HepG2 (cell line): ENCODE data around the gene CAPN9. TPM values are rescaled to one million over a fixed set of nuclear protein-coding genes. Genes with fewer than 3 reads are reported as not detected.

Source experiments
- DMAP1 ChIP-seq: IDR thresholded peaks from 2 replicates; pipeline ENCODE4 v1.6.1; 2016
- HMGXB3 ChIP-seq: sonication (generic); formaldehyde crosslinking; IDR thresholded peaks from 2 replicates; pipeline ENCODE4 v1.4.0; 2020; ENCODE audit warnings: missing genetic modification reagents, borderline replicate concordance
- HNF4G ChIP-seq, 2 experiments: sonication (generic) in 1 of 2; formaldehyde crosslinking in 1 of 2; IDR thresholded peaks; 2 replicates each; pipeline versions ENCODE4 v1.4.0 to v1.6.1; 2011 to 2020; ENCODE audit warnings: borderline replicate concordance in 2 of 2, low read depth in 2 of 2, mild to moderate bottlenecking in 2 of 2, low read length in 1 of 2, missing genetic modification reagents in 1 of 2, moderate library complexity in 1 of 2
- JARID2 ChIP-seq: sonication (generic); formaldehyde crosslinking; IDR thresholded peaks from 2 replicates; pipeline ENCODE4 v1.8.1; 2023; ENCODE audit warnings: missing genetic modification reagents, inconsistent platforms; ENCODE audit not compliant: insufficient replicate concordance
- MEF2D ChIP-seq: sonication (generic); formaldehyde crosslinking; IDR thresholded peaks from 2 replicates; pipeline ENCODE4 v1.5.1; 2020; ENCODE audit warnings: mild to moderate bottlenecking, missing genetic modification reagents
- MLLT10 ChIP-seq: sonication (generic); formaldehyde crosslinking; IDR thresholded peaks from 2 replicates; pipeline ENCODE4 v1.4.0; 2020; ENCODE audit warnings: missing genetic modification reagents
- NFKB2 ChIP-seq: sonication (generic); formaldehyde crosslinking; IDR thresholded peaks from 2 replicates; pipeline ENCODE4 v1.4.0; 2020; ENCODE audit warnings: missing genetic modification reagents, borderline replicate concordance
- RAD51 ChIP-seq: fragments of 450-650 bp; IDR thresholded peaks from 2 replicates; pipeline ENCODE4 v1.6.1; 2016; ENCODE audit warnings: borderline replicate concordance
- RBM22 ChIP-seq: fragments of 200-400 bp; formaldehyde crosslinking; optimal IDR thresholded peaks from 2 replicates; pipeline ENCODE3; 2017; ENCODE audit warnings: mild to moderate bottlenecking, low read length, moderate library complexity
- SAP130 ChIP-seq: IDR thresholded peaks from 2 replicates; pipeline ENCODE4 v1.6.1; 2016; ENCODE audit warnings: low read depth
- SSRP1 ChIP-seq: IDR thresholded peaks from 2 replicates; pipeline ENCODE4 v1.6.1; 2016; ENCODE audit warnings: control low read depth
- TEAD2 ChIP-seq: sonication (generic); formaldehyde crosslinking; IDR thresholded peaks from 2 replicates; pipeline ENCODE4 v1.9.0; 2021; ENCODE audit warnings: missing genetic modification reagents
- TMF1 ChIP-seq: sonication (generic); formaldehyde crosslinking; IDR thresholded peaks from 2 replicates; pipeline ENCODE4 v1.8.1; 2022; ENCODE audit warnings: low read depth, missing genetic modification reagents
- YY1 ChIP-seq: IDR thresholded peaks from 2 replicates; pipeline ENCODE4 v1.6.1; 2011; ENCODE audit warnings: low read length, low read depth, moderate library complexity, mild to moderate bottlenecking; ENCODE audit not compliant: insufficient read depth, insufficient replicate concordance
- ZNF326 ChIP-seq: sonication (generic); formaldehyde crosslinking; IDR thresholded peaks from 2 replicates; pipeline ENCODE4 v1.4.0; 2020; ENCODE audit warnings: missing genetic modification reagents, borderline replicate concordance
- ZNF333 ChIP-seq: sonication (generic); formaldehyde crosslinking; IDR thresholded peaks from 2 replicates; pipeline ENCODE4 v1.4.0; 2020; ENCODE audit warnings: mild to moderate bottlenecking, missing genetic modification reagents, borderline replicate concordance
- ZNF556 ChIP-seq: sonication (generic); formaldehyde crosslinking; IDR thresholded peaks from 2 replicates; pipeline ENCODE4 v1.4.0; 2020; ENCODE audit warnings: mild to moderate bottlenecking, missing genetic modification reagents, borderline replicate concordance
- ZNF558 ChIP-seq: sonication (generic); formaldehyde crosslinking; IDR thresholded peaks from 2 replicates; pipeline ENCODE4 v1.9.0; 2022; ENCODE audit warnings: mild to moderate bottlenecking, missing genetic modification reagents, borderline replicate concordance
- ZNF577 ChIP-seq: sonication (generic); formaldehyde crosslinking; IDR thresholded peaks from 2 replicates; pipeline ENCODE4 v1.4.0; 2020; ENCODE audit warnings: mild to moderate bottlenecking, low read depth, missing genetic modification reagents, borderline replicate concordance
- polyA plus RNA-seq, 8 experiments: library from polyadenylated mRNA; depleted of rRNA in 3 of 8; stranded (reverse) in 7 of 8; unstranded in 1 of 8; fragments of >200 nt; fragmentation: Illumina TruSeq in 4 of 8; extraction: Trizol in 4 of 8; gene quantifications; 2 replicates each; pipeline versions ENCODE4 v1.2.1 to v1.2.3, GENCODE V29; 2011 to 2016; ENCODE audit warnings: low read depth in 4 of 8, missing spikeins in 1 of 8, mixed read lengths in 1 of 8; ENCODE audit not compliant: insufficient read depth in 1 of 8
- total RNA-seq, 5 experiments: library from RNA; depleted of rRNA; stranded (reverse); fragments of >200 nt; fragmentation: Illumina TruSeq; extraction: Trizol; gene quantifications; 2 replicates each; pipeline ENCODE4 v1.2.3, GENCODE V29; 2016; ENCODE audit warnings: low read depth in 1 of 5
- TF ChIP-seq, protein P1 (sequence below): sonication (generic); formaldehyde crosslinking; conservative IDR thresholded peaks from 2 replicates; pipeline ENCODE4 v1.4.0; 2020; ENCODE audit warnings: missing genetic modification reagents
- TF ChIP-seq, protein P2 (sequence below): sonication (generic); formaldehyde crosslinking; IDR thresholded peaks from 2 replicates; pipeline ENCODE4 v1.4.0; 2020; ENCODE audit warnings: missing genetic modification reagents, borderline replicate concordance
- TF ChIP-seq, protein P3 (sequence below): IDR thresholded peaks from 2 replicates; pipeline ENCODE4 v1.6.1; 2016; ENCODE audit warnings: low read depth, borderline replicate concordance

The CAPN9 gene
- total and polyA plus RNA-seq, 2 of the 13 experiments (the other 11 are each of a cell fraction or from before 2014, with no cell fraction given) = 0.04 to 0.31 TPM

GRCh38 chr1:230713915-230714764 is 33.0 kb upstream of the CAPN9 start, which contains the start of gene AGT (continued):
- TF ChIP-seq DMAP1 (CRISPR knock-in tag) (peak; percentile 78), RBM22 (peak; percentile 64), TEAD2 (no peak), HNF4G (IDR thresholded peaks at IDR 0.05; ENCODE audit: borderline replicate concordance, low read depth, low read length) (peak; percentile 97), HNF4G (CRISPR knock-in tag; IDR thresholded peaks at IDR 0.05; ENCODE audit: borderline replicate concordance, low read depth) (peak; percentile 99), SAP130 (peak; percentile 97), JARID2 (CRISPR knock-in tag) (no peak), HMGXB3 (CRISPR knock-in tag) (peak; percentile 81), YY1 (peak; percentile 42), ZNF577 (CRISPR knock-in tag) (0 out of 2 replicates have a peak, but pooled peaks have one; percentile 60), ZNF558 (CRISPR knock-in tag) (peak; percentile 92; the same call in 1 of the 2 replicates), SSRP1 (no peak), NFKB2 (CRISPR knock-in tag) (peak; percentile 65; the same call in 1 of the 2 replicates), ZNF326 (CRISPR knock-in tag) (no peak), TMF1 (CRISPR knock-in tag) (peak; percentile 63), MLLT10 (CRISPR knock-in tag) (no peak; the same call in 1 of the 2 replicates), ZNF333 (peak; percentile 65; the same call in 1 of the 2 replicates), RAD51 (no peak), MEF2D (CRISPR knock-in tag) (peak; percentile 95), ZNF556 (CRISPR knock-in tag) (peak; percentile 96; the same call in 1 of the 2 replicates)
- TF ChIP-seq, protein P1, sequence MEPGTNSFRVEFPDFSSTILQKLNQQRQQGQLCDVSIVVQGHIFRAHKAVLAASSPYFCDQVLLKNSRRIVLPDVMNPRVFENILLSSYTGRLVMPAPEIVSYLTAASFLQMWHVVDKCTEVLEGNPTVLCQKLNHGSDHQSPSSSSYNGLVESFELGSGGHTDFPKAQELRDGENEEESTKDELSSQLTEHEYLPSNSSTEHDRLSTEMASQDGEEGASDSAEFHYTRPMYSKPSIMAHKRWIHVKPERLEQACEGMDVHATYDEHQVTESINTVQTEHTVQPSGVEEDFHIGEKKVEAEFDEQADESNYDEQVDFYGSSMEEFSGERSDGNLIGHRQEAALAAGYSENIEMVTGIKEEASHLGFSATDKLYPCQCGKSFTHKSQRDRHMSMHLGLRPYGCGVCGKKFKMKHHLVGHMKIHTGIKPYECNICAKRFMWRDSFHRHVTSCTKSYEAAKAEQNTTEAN (CRISPR knock-in tag) = peak; percentile 80; the same call in 1 of the 2 replicates
- TF ChIP-seq, protein P2, sequence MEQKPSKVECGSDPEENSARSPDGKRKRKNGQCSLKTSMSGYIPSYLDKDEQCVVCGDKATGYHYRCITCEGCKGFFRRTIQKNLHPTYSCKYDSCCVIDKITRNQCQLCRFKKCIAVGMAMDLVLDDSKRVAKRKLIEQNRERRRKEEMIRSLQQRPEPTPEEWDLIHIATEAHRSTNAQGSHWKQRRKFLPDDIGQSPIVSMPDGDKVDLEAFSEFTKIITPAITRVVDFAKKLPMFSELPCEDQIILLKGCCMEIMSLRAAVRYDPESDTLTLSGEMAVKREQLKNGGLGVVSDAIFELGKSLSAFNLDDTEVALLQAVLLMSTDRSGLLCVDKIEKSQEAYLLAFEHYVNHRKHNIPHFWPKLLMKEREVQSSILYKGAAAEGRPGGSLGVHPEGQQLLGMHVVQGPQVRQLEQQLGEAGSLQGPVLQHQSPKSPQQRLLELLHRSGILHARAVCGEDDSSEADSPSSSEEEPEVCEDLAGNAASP = peak; percentile 88
- TF ChIP-seq, protein P3, sequence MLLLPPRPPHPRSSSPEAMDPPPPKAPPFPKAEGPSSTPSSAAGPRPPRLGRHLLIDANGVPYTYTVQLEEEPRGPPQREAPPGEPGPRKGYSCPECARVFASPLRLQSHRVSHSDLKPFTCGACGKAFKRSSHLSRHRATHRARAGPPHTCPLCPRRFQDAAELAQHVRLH (CRISPR knock-in tag) = peak; percentile 91; the same call in 1 of the 2 replicates
